Measurements from ENCODE around the gene ADCYAP1. TPM values are rescaled to one million over a fixed set of nuclear protein-coding genes. Genes with fewer than 3 reads are reported as not detected.

Gene ADCYAP1
- total and polyA plus RNA-seq, 2 donors (not counting 1 experiment from before 2014, with no cell fraction given): not detected

GRCh38 chr18:934518-935133 lies 30.0 kb downstream of the ADCYAP1 start:
- peaks cover 3% of the 10 kb centered on the region for H3K9me3 Mint-ChIP-seq (ENCODE audit: insufficient read depth)
- H3K4me3 Mint-ChIP-seq: no peak overlapping the region
- H3K27ac Mint-ChIP-seq: no peak overlapping the region
- DNase-seq (no peak), ATAC-seq (ENCODE audit: low read depth) (no peak)
- WGBS (ENCODE audit: insufficient coverage): 75% methylated on average over 6 of the region's 8 CpGs
- POLR2A ChIA-PET: no interaction called here
- no peaks in the 10 kb centered on the region for H3K4me1 Mint-ChIP-seq
- CTCF ChIA-PET: no interaction called here
- Histone ChIP-seq H3K27me3 (replicated peaks in 1 of 4; ENCODE audit: control extremely low read depth in 1 of 4, control insufficient read depth in 3 of 4, insufficient read depth in 4 of 4, low read length in 3 of 4) (no peaks in the 10 kb centered on the region), H3K79me2 (ENCODE audit: control insufficient read depth, insufficient read depth, low read length) (no peaks in the 10 kb centered on the region), H3K4me2 (replicated peaks; ENCODE audit: low read depth, low read length, poor library complexity, severe bottlenecking) (no peak overlapping the region), H3K9ac (ENCODE audit: low read length) (no peak overlapping the region), H3K4me3 (ENCODE audit: control extremely low read depth in 1 of 5, extremely low read depth in 1 of 5, insufficient read depth in 1 of 5, low read depth in 2 of 5, low read length in 4 of 5) (no peak overlapping the region), H3K4me1 (ENCODE audit: control insufficient read depth in 2 of 2, insufficient read depth in 2 of 2, low read length in 2 of 2) (no peaks in the 10 kb centered on the region), H3K27ac (ENCODE audit: low read length in 2 of 2) (no peak overlapping the region), H4K20me1 (ENCODE audit: control insufficient read depth, insufficient read depth, low read length, poor library complexity, severe bottlenecking) (no peaks in the 10 kb centered on the region), H3K9me3 (ENCODE audit: control extremely low read depth in 1 of 3, control insufficient read depth in 2 of 3, insufficient read depth in 1 of 3, low read length in 2 of 3) (peaks cover 0 to 3% (median 0%) of the 10 kb centered on the region in 3 donors), H2AFZ (ENCODE audit: insufficient read depth, low read depth, low read length, poor library complexity, severe bottlenecking) (no peak overlapping the region), H3K36me3 (replicated peaks in 1 of 2; ENCODE audit: control extremely low read depth in 1 of 2, control insufficient read depth in 1 of 2, extremely low read depth in 1 of 2, insufficient read depth in 2 of 2, low read length in 1 of 2) (no peaks in the 10 kb centered on the region)
- no peak for TF ChIP-seq EZH2 (IDR thresholded peaks at IDR 0.05; ENCODE audit: borderline replicate concordance, insufficient read depth, low read depth, low read length, poor library complexity, severe bottlenecking)
- TF ChIP-seq, protein P1, sequence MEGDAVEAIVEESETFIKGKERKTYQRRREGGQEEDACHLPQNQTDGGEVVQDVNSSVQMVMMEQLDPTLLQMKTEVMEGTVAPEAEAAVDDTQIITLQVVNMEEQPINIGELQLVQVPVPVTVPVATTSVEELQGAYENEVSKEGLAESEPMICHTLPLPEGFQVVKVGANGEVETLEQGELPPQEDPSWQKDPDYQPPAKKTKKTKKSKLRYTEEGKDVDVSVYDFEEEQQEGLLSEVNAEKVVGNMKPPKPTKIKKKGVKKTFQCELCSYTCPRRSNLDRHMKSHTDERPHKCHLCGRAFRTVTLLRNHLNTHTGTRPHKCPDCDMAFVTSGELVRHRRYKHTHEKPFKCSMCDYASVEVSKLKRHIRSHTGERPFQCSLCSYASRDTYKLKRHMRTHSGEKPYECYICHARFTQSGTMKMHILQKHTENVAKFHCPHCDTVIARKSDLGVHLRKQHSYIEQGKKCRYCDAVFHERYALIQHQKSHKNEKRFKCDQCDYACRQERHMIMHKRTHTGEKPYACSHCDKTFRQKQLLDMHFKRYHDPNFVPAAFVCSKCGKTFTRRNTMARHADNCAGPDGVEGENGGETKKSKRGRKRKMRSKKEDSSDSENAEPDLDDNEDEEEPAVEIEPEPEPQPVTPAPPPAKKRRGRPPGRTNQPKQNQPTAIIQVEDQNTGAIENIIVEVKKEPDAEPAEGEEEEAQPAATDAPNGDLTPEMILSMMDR (IDR thresholded peaks at IDR 0.05): no peak
- no peaks in the 10 kb centered on the region for H3K27me3 Mint-ChIP-seq
- intact Hi-C loops (cut with micrococcal nuclease): no loop called here

- Mint-ChIP-seq H3K27ac (no peak overlapping the region), H3K4me1 (no peaks in the 10 kb centered on the region), H3K9me3 (ENCODE audit: insufficient read depth) (no peaks in the 10 kb centered on the region), H3K4me3 (no peak overlapping the region), H3K27me3 (no peaks in the 10 kb centered on the region)
- Histone ChIP-seq H3K27me3 (replicated peaks in 1 of 4; ENCODE audit: control extremely low read depth in 1 of 4, control insufficient read depth in 3 of 4, insufficient read depth in 4 of 4, low read length in 3 of 4) (no peaks in the 10 kb centered on the region), H4K20me1 (ENCODE audit: control insufficient read depth, insufficient read depth, low read length, poor library complexity, severe bottlenecking) (no peaks in the 10 kb centered on the region), H3K9ac (ENCODE audit: low read length) (no peak overlapping the region), H3K9me3 (ENCODE audit: control extremely low read depth in 1 of 3, control insufficient read depth in 2 of 3, insufficient read depth in 1 of 3, low read length in 2 of 3) (peaks cover 0 to 3% (median 0%) of the 10 kb centered on the region in 3 donors), H3K4me3 (ENCODE audit: control extremely low read depth in 1 of 5, extremely low read depth in 1 of 5, insufficient read depth in 1 of 5, low read depth in 2 of 5, low read length in 4 of 5) (no peak overlapping the region), H3K79me2 (ENCODE audit: control insufficient read depth, insufficient read depth, low read length) (no peaks in the 10 kb centered on the region), H3K4me1 (ENCODE audit: control insufficient read depth in 2 of 2, insufficient read depth in 2 of 2, low read length in 2 of 2) (no peaks in the 10 kb centered on the region), H2AFZ (ENCODE audit: insufficient read depth, low read depth, low read length, poor library complexity, severe bottlenecking) (no peak overlapping the region), H3K4me2 (replicated peaks; ENCODE audit: low read depth, low read length, poor library complexity, severe bottlenecking) (no peak overlapping the region), H3K27ac (ENCODE audit: low read length in 2 of 2) (no peak overlapping the region), H3K36me3 (replicated peaks in 1 of 2; ENCODE audit: control extremely low read depth in 1 of 2, control insufficient read depth in 1 of 2, extremely low read depth in 1 of 2, insufficient read depth in 2 of 2, low read length in 1 of 2) (no peaks in the 10 kb centered on the region)
- ChIA-PET CTCF (no interaction called here), POLR2A (no interaction called here)
- TF ChIP-seq, protein P1 (IDR thresholded peaks at IDR 0.05): no peak
- no peak for TF ChIP-seq EZH2 (IDR thresholded peaks at IDR 0.05; ENCODE audit: borderline replicate concordance, insufficient read depth, low read depth, low read length, poor library complexity, severe bottlenecking)
- 66% methylated on average over 5 of the region's 6 CpGs for whole genome bisulfite sequencing (ENCODE audit: insufficient coverage)
- ATAC-seq (ENCODE audit: low read depth): no peak
- DNase-seq: no peak
- intact Hi-C loops (cut with micrococcal nuclease): no loop called here
Observed at GRCh38 chr18:936941-937340, 32.3 kb downstream of the ADCYAP1 start.

Measured in B cell (primary cell).